Left lung (tissue), 10 donors: ENCODE measurements around the gene AKT2. TPM values are rescaled to one million over a fixed set of nuclear protein-coding genes. Genes with fewer than 3 reads are reported as not detected.
A peak's percentile ranks its signal among the peaks of the same experiment; 100 is the strongest.

ENCODE experiments used
- ATAC-seq: fragments of 200-7000 bp; cut with Tn5 transposase; one replicate; pipeline ENCODE4 v1.9.1; 2020; ENCODE audit warnings: moderate library complexity
- DNase-seq, 4 donors: peaks; one replicate each; pipeline ENCODE4 v3.0.0-alpha.2; 2013 to 2020
- H3K27ac ChIP-seq, 2 donors: fragments of 200-600 bp; sonication (generic) in 1 of 2; one replicate each; pipeline versions ENCODE4 v1.5.0 to v1.8.0; 2020 to 2021
- H3K27me3 ChIP-seq, 2 donors: fragments of 200-600 bp; sonication (generic) in 1 of 2; one replicate each; pipeline versions ENCODE4 v1.5.0 to v1.8.0; 2020 to 2021
- H3K36me3 ChIP-seq, 2 donors: fragments of 200-600 bp; sonication (generic) in 1 of 2; one replicate each; pipeline versions ENCODE4 v1.5.0 to v1.8.0; 2020 to 2021
- H3K4me1 ChIP-seq, 2 donors: fragments of 200-600 bp; one replicate each; pipeline ENCODE4 v1.8.0; 2021
- H3K4me3 ChIP-seq, 2 donors: fragments of 200-600 bp; sonication (generic) in 1 of 2; one replicate each; pipeline versions ENCODE4 v1.5.0 to v1.8.0; 2020 to 2021; ENCODE audit warnings: mild to moderate bottlenecking in 1 of 2
- H3K9me3 ChIP-seq, 2 donors: fragments of 200-600 bp; sonication (generic) in 1 of 2; one replicate each; pipeline versions ENCODE4 v1.5.0 to v1.8.0; 2020 to 2021
- CTCF ChIP-seq, 2 donors: fragments of 200-600 bp; sonication (generic) in 1 of 2; IDR thresholded peaks; one replicate each; pipeline versions ENCODE4 v1.5.0 to v1.8.0; 2021; ENCODE audit warnings: antibody characterized with exemption in 2 of 2
- intact Hi-C, 2 donors: fragments of 100-400 bp; cut with DNase I; formaldehyde crosslinking; loops; one replicate each; pipeline versions ENCODE4 v1.11.2 to v1.14.2; 2022
- polyA plus RNA-seq, 6 donors: library from polyadenylated mRNA; unstranded; fragments of 120-200 nt; gene quantifications; one replicate each; pipeline ENCODE4 v1.2.1, GENCODE V29; 2013; ENCODE audit not compliant: insufficient read length in 6 of 6
- total RNA-seq, 2 donors: library from RNA; stranded (reverse); fragmentation: NEBNext Ultra II Directional; extraction: Animal tissue kit (Norgen Biotek cat#: 25700); gene quantifications; one replicate each; pipeline ENCODE4 v1.2.1, GENCODE V29; 2021
- donor health status: DM: no; HTN: yes; CAD: no.
- donor health status: DM: no; HTN: no; CAD: no.

Gene AKT2
- total and polyA plus RNA-seq, 8 donors: 102 to 182 (median 163) TPM

GRCh38 chr19:40326201-40326600, 41.1 kb upstream of the AKT2 start:
- Histone ChIP-seq H3K4me3 (no peak overlapping the region), H3K9me3 (no peaks in the 10 kb centered on the region), H3K27me3 (no peaks in the 10 kb centered on the region), H3K4me1 (no peaks in the 10 kb centered on the region), H3K36me3 (peaks cover 0 to 100% of the 10 kb centered on the region in 2 donors), H3K27ac (no peak overlapping the region)
- no peak for TF ChIP-seq CTCF (IDR thresholded peaks at IDR 0.05)
- ATAC-seq (no peak), DNase-seq (peak in 1 of 4 donors; percentile 76)
- intact Hi-C loops: no loop called here

- no peak overlapping the region for H3K4me3 ChIP-seq
- peaks cover 0 to 94% of the 10 kb centered on the region in 2 donors for H3K36me3 ChIP-seq
- ATAC-seq (no peak), DNase-seq (peak in 1 of 4 donors; percentile 65)
- TF ChIP-seq CTCF (IDR thresholded peaks at IDR 0.05): no peak
- no peaks in the 10 kb centered on the region for H3K27me3 ChIP-seq
- H3K9me3 ChIP-seq: no peaks in the 10 kb centered on the region
- intact Hi-C loops: no loop called here
- no peaks in the 10 kb centered on the region for H3K4me1 ChIP-seq
- no peak overlapping the region for H3K27ac ChIP-seq
Measured at GRCh38 chr19:40323705-40324104, 38.6 kb upstream of the AKT2 start.

GRCh38 chr19:40322951-40323615, 37.9 kb upstream of the AKT2 start:
- H3K9me3 ChIP-seq: no peaks in the 10 kb centered on the region
- peaks cover 0 to 94% of the 10 kb centered on the region in 2 donors for H3K36me3 ChIP-seq
- H3K4me3 ChIP-seq: no peak overlapping the region
- no peaks in the 10 kb centered on the region for H3K27me3 ChIP-seq
- H3K4me1 ChIP-seq: no peaks in the 10 kb centered on the region
- peak in 1 of 4 donors; percentile 41 for DNase-seq
- intact Hi-C loops: no loop called here
- TF ChIP-seq CTCF (IDR thresholded peaks at IDR 0.05): no peak
- no peak for ATAC-seq
- H3K27ac ChIP-seq: no peak overlapping the region

GRCh38 chr19:40322271-40322610, 37.1 kb upstream of the AKT2 start:
- no peak overlapping the region for H3K4me3 ChIP-seq
- no peaks in the 10 kb centered on the region for H3K4me1 ChIP-seq
- H3K27ac ChIP-seq: no peak overlapping the region
- H3K36me3 ChIP-seq: peaks cover 0 to 94% of the 10 kb centered on the region in 2 donors
- H3K27me3 ChIP-seq: no peaks in the 10 kb centered on the region
- DNase-seq (no peak), ATAC-seq (no peak)
- intact Hi-C loops: no loop called here
- no peak for TF ChIP-seq CTCF (IDR thresholded peaks at IDR 0.05)
- H3K9me3 ChIP-seq: no peaks in the 10 kb centered on the region

- Histone ChIP-seq H3K27ac (no peak overlapping the region), H3K4me1 (no peaks in the 10 kb centered on the region), H3K4me3 (no peak overlapping the region), H3K9me3 (no peaks in the 10 kb centered on the region), H3K36me3 (peaks cover 0 to 92% of the 10 kb centered on the region in 2 donors), H3K27me3 (no peaks in the 10 kb centered on the region)
- intact Hi-C loops: no loop called here
- no peak for TF ChIP-seq CTCF (IDR thresholded peaks at IDR 0.05)
- ATAC-seq: no peak
- peak in 1 of 4 donors; percentile 69 for DNase-seq
Measured at GRCh38 chr19:40321566-40322270, 36.6 kb upstream of the AKT2 start.
